Fibroblast of the conjunctiva (primary cell): ENCODE measurements around the gene TEX48.

Source experiments
- DNase-seq: peaks from one replicate; pipeline ENCODE4 v3.0.0-alpha.2; 2010; ENCODE audit warnings: low read depth

The TEX48 gene

DNA sequence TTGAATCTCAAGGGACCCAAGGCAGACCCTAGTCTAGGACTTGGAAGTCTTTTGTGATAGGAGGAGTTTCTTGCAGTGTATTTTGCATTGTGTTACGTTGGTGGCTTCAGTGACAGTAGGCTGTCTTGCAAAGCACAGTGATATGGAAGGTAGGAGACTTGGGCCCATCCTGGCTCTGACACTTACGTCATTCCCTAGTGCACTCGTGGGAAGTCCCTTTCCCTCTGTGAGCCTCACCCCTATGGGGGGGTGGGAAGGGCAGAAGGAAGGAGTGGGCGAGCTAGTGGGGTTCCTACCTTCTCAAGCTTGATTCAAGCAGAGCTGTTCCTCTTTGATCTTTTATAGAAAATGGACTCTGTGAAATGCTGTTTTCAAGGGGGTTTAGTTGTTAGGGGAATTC is 15.1 kb downstream of the TEX48 start:
- DNase-seq = no peak

DNA sequence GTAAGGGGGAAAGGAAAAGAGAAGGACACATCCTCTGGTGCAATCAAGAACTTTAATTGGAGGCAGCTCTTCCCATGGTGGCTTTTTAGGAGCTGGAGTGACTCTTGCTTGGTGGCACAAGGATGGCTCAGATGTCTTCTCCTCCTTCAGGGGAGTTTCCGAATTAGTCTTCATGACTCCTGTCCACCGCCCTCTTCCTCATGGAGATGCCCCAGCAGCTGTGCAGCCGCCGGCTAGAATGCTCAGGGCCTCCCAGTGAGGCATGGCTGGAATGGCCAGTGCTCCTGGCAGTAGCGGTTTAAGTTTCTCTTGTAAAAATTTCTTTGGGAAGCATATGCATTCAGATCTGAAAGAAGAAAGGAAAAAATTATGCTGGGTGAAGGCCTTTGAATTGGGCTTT is 15.6 kb downstream of the TEX48 start:
- DNase-seq = no peak

DNA sequence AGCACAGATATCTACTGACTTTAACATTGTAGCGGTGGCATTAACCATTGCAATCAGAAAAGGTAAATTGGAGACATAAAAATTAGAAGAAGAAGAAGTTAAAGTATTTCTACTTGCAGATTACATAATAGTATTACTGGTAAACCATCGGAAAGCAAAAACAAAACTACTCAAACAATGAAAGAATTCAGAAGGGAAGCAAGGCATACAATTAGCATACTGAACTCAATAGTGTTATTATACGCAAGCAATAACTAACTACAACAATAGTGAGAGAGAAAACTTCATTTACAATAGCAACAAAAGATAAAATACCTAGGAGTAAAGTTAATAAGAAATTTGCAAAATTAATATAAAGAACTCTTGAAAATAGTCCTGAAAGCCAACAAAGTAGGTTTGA is 17.8 kb downstream of the TEX48 start:
- no peak for DNase-seq

DNA sequence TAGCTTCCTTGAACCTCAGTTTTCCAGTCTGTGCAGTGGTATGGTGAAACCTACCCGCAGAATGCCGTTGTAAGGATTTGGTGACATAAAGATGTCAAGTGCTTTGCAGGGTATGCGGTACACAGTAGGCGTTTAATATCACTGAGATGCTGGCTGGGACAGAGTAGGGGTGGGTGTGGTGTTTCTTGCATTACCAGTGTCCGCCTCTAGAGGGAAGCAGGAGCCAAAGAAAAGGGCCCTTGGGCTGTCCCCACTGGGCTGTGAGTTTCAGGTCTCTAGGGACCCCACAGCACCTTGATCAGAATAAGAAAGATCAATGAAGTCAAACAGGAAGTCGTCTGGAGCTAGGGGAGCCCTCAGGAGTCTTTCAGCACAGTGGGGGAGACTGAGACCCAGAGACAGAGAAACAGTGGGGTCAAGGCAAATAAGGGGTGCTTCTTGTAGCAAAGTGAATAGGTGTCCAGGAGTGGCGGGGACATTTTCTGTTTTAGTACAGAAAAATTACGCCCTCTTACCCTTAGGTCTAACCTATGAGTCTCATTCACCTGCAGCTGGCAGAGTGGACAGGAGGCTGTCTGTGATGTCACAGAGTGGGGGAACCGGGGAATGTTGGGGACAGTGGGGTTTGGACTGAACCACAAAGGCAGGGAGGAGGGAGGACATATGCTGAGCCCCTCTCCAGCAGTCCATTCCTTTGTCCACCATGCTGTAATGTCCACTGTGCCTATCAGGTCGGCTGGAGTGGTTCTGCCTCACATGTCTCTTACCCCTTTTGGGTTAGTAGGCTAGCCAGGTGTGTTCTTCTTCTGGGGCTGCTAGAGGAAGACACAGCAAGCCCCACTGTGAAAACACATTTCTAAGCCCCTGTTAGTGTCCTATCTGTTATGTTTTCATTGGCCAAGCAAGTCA is 19.7 kb downstream of the TEX48 start:
- no peak for DNase-seq

DNA sequence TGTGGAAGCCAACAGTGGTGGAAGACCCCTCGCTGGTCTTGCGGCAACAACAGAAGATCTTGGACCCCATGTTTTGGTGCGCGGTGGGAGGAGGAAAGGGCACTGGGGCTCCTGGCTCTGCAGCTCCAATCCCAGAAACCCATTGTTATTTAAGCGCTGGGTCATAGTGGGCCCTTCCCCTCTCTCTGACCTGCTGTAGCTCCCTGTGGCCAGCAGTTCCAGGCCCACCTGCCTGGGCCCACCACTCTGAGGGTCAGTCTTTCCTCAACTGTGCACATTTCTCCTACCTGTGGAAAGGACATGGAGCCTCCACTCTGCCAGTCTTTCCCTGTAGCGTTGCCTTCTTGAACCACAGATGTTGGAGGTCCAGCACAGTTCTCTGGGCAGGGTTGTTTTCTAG is 24.3 kb downstream of the TEX48 start, which contains the start of gene TEX53:
TEX53 (minus strand) TSS at position 101 of the 400 bp plus-strand sequence; CDS start at position 70, 31 bp downstream.
- DNase-seq = no peak

DNA sequence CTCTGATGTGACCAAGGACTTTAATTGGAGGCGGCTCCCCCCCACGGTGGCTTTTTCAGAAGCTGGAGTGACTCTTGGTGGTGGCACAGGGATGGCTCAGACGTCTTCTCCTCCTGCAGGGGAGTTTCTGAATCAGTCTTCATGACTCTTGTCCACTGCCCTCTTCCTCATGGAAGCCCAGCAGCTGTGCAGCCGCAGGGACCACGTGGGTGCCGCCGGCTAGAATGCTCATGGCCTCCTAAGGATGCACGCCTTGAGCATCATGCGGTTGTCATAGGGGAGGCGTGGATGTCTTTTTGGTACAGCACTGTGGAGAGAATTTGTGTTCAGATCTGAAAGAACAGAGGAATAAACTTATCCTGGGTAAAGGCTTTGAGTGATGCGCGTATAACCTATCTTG is 25.7 kb downstream of the TEX48 start:
- DNase-seq = no peak

DNA sequence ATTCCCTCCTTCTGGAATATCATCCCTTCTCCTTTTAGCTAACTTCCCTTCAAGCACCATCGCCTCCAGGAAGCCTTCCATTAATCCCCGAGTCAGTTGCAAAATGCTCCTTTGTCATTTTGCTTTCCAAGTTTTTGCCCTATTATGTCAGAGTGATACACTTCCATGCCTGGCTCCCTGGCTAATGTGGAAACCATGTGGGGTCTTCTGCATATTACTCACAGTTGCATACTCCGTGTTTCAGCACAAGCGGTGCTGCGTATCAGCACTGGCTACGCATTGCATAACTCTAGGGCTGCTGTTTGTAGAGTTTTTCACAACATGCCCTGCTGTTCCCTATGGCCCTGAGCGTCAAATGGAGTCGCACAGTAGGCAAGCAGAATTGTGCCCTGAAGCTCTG is 26.3 kb downstream of the TEX48 start:
- no peak for DNase-seq

GRCh38 chr9:114653556-114654159 is 28.3 kb downstream of the TEX48 start:
- DNase-seq = peak; percentile 65

DNA sequence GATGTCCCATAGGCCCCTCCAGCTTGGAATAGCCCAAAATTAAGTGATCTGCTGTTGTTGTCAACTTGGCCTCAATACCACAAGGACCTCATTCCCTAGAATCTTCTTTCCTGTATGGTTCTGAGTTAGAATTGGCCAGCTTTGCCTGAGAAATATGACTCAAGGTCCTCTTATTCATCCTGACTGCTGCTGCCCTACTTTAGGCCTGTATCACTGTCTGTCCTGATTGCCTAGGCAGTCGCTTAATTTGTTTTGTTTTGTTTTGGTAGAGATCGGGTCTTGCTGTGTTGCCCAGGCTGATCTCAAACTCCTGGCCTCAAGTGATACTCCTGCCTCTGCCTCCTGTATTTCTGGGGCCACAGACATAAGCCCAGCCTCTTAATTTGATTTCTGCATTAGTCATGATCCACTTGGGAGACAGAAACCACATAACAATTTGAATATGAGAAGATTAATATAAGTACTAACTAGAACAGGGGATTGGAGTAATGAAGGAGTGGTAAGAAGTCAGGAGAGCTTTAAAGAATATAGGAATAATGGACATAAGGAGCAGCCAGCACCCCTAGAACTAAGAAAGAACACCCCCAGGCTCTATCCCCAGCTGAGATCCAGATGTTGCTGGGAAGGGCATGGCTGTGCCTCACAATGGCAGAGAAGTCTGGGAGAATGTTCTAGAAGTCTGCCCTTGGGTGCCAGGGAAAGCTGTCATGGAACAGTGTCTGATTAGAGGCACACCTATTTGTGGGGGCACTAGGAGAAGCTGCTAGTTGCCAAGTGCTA is 29.0 kb downstream of the TEX48 start:
- no peak for DNase-seq

- DNase-seq = no peak
These were observed 38.1 kb downstream of the TEX48 start for GRCh38 chr9:114643896-114644295.

GRCh38 chr9:114643001-114643400 is 39.0 kb downstream of the TEX48 start:
- no peak for DNase-seq

DNA sequence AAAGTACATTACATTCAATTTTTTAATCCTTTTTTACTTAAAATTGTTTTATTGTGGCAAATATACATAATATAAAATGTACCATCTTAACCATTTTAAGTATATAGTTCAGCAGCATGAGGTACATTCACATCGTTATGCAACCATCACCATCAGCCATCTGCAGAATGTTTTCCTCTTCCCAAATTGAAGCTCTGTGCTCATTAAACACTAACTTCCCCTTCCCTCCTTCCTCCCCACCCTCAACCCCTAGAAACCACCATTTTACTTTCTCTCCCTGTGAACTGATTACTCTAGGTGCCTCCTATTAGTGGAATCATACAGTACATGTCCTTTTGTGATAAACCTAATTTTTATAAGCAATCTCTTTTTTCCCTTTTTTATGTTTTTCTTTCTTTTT is 40.0 kb downstream of the TEX48 start:
- DNase-seq = no peak

DNA sequence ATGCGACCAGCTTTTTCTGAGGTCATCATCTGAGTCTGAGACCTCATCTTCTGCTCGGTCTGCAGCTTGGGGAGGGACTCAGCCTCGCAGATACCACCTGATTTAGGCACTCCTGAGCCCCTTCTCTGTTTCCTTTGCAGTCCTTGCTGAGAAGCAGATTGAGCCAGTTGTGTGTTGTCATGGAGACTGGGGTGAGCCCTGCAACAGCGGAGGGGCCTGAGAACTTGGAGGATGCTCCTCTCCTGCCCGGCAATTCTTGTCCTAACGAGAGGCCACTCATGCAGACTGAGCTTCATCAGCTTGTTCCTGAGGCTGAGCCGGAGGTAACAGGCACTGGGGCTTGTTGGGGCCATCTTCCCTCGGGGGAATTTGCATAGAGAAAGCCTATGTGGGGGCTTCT is 43.6 kb downstream of the TEX48 start:
- DNase-seq = no peak

GRCh38 chr9:114634387-114634786 is 47.6 kb downstream of the TEX48 start:
- no peak for DNase-seq

DNA sequence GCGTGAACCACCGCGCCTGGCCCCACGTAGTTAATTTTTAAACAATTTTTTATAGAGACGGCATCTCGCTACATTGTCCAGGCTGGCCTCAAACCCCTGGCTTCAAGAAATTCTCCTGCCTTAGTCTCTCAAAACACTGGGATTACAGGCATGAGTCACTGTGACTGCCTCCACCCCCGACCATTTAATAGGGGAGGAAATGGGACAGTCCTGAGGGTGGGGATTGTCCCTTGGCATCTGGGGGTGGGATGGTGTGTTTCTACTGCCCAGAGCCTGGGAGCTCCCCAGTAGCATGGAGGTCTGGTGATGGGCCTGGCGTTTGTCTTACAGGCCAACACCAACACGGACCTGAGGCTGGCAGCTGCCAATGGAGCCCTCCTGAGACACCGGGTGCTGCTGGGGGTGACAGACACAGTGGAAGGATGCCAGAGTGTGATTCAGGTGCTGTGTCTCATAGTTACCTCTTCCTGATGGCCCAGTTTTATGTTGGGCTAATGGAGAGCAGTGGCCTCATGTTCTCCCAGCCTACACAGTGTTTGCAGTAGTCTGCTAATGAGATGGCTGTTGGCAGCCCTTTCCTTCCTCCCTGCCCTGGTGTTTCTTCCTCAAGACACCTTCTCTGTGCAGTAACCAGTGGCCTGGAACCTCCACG is 48.4 kb downstream of the TEX48 start:
- no peak for DNase-seq

GRCh38 chr9:114631166-114631565 is 50.8 kb downstream of the TEX48 start:
- no peak for DNase-seq

DNA sequence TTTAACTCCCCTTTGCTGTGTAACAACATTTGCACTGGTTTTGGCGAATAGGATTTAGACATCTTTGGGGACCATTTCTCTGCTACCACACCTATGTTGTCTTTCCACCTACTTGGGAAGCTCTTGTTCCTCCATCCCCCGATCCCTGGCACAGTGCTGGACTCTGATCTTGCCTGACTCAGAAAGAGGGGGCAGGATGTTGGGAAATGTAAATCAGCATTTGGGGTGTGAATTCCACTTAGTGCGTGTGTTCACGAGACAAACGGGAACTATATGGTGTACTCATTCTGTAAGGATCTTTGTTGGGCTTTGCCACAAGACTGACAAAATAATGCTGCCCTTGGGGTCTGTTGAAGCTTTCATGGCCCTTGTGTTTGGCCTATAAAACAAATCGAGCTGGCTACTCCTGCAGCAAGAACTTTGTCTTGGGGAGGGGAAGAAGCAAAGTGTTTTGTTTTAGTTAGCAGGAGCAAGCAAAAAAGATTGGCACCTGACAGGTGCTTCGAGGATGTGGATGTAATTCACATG is 52.4 kb downstream of the TEX48 start:
- no peak for DNase-seq

DNA sequence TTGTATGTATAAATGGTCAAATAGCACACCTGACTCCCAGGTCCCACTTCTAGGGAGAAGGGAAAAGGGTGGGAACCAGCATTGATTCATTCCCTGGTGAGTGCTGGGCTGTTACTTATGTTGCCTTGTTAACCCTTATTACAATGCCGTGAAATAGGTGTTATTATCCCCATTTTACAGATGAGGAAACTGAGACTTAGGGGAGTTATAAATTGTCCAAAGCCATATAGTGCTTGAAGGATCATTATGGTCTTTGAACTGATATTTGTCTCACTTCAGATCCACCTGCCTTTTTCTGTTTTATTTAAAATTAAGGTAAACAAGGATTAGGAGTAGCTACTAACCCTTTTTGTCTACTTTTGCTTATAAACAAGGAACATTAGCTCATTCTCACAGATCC is 54.4 kb downstream of the TEX48 start:
- DNase-seq = no peak

DNA sequence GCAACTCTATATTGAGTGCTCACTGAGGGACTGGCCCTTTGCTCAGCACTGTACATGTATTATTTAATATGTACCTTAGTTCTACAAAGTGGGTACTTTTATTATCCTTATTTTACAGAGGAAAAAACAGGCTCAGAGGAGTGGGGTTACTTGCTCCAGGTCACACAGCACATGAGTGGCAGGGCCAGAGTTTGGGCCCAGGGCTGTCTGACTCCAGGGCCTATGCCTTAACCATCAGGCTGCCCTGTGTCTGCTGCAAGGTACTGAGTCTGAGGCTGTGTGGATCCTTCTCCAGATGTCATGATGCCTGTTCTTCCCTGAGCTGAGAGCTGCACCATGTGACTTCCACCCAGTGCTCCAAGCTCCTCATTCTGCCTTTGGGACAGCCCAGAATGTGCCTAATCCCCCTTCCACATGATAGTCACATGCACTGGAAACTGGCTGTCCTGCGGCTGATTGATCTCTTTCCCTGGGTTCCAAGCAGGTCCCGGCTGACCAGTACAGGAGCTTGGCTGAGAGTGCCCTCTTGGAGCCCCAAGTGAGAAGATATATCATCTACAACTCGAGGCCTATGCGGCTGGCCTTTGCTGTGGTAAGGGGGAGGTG is 55.5 kb downstream of the TEX48 start:
- no peak for DNase-seq

DNA sequence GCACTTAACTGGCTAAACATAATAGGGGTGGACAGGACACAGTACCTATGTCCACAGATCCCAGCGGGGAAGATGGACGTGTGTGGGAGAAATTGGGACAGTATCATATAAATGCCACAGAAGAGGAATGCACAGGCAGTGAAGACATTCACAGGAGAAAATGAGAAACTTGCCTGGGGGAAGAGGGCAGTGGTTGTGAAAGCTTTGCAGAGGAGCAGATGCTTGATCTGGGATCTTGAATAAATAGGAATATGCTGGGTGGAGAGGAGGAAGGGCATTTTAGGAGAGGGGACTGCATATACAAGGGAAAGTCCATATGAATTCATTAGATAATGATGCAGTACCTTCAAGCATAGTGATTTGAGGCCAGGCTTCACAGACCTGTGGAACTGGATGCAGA is 57.3 kb downstream of the TEX48 start:
- no peak for DNase-seq

GRCh38 chr9:114621975-114622609 is 59.9 kb downstream of the TEX48 start:
- no peak for DNase-seq
